Jurkat, Clone E6-1 (cell line): ENCODE results near the gene ACVR2B. TPM values are rescaled to one million over a fixed set of nuclear protein-coding genes. Genes with fewer than 3 reads are reported as not detected.
"Not testable (repeated sequence)": the region's sequence is repeated elsewhere in the genome, so short reads cannot be mapped to it uniquely, and the experiment has no call there.

Experiments
- DNase-seq: peaks from one replicate; pipeline ENCODE4 v3.0.0-alpha.2; 2011; ENCODE audit warnings: low read depth, low spot score
- H3K4me3 ChIP-seq: 2 replicates; pipeline ENCODE4 v1.5.1; 2011; ENCODE audit warnings: mild to moderate bottlenecking, low read length, control low read depth, moderate library complexity
- polyA plus RNA-seq: library from polyadenylated mRNA; unstranded; fragments of >200 nt; gene quantifications from one replicate; pipeline ENCODE4 v1.2.1, GENCODE V29; 2012; ENCODE audit warnings: missing spikeins; ENCODE audit not compliant: insufficient read length, insufficient read depth

Gene ACVR2B
- 5.1 TPM for polyA plus RNA-seq

DNA sequence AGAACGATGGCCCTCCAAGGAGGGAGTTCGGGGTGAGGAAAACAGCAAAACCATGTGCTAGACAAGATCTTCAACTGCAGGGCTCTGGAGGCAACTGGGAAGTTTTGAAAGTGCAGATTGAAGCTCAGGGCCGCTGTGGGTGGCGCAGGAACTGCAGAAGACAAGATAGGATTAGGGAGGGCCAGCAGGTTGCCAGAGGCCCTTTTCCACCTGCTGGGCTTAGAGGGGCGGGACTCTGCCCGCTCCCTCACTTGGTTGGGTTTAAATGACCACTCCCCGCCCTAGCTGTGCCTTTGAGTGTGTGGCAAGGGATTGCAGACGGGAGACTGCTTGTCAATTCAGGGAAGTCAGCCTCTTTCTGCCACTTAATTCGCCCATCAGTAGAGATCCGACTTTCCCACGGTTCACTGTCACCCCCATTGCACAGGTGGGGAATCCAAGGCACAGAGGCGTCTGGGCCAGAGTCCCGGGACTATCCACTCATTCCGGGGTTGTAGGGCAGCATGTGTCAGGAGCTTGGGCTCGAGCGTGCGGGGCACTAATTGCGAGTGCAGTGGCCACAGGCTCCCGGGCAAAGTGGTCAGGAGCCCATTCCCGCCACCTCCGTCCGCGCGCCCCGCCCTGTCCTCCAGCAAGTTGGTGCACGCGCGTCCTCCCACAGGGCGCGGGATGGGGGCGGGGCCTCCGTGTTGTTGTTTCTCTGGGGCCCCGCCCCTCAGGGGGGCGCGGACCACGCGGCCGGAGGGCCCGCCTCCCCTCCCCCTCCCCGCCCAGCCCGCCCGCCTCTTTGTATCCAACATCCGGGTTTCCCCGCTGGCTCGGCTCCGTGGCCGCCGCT, at the start of gene ACVR2B:
ACVR2B (plus strand) TSS at position 816 of the 838 bp plus-strand sequence. CDS start 433 bp downstream, outside the sequence.
- H3K4me3 ChIP-seq, result peak within 1 kb of the TSS; percentile 90
- DNase-seq, result peak; percentile 73

DNA sequence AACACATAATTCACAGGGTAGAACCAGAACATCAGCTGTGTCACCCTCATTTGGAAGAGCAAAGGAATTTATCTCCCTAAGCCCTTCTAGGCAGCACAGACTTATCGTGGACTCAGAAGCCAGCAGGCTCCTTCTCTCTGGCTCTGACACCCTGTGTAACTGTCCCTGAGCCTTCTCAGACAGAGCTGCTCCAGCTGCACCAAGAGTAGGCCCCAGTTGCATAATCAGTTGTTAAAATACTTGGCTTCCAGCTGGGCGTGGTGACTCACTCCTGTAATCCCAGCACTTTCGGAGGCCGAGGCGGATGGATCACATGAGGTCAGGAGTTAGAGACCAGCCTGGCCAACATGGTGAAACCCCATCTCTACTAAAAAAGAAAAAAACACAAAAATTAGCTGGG, 49.4 kb upstream of the ACVR2B start:
- H3K4me3 ChIP-seq, result no peak overlapping the region
- DNase-seq, result no peak

DNA sequence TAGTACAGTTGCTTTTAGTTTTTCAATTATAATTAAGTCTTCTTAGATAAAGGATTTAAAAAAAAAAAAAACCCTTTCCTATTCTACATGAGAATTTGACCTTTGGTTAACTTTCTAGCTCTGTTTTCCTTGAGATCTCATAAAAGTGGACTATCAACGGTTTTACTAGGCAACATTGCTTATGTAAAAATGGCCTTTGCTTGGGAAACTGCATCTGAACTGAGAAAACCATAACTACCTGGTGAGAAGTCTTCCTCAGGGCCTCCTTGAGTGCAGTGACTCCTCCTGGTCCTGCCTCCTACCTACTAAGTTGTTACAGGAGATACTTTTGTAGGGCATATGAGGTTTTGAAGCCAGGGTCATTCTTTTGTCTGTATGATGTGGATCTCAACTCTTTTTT, 42.1 kb upstream of the ACVR2B start:
- no peak for DNase-seq
- no peak overlapping the region for H3K4me3 ChIP-seq

DNA sequence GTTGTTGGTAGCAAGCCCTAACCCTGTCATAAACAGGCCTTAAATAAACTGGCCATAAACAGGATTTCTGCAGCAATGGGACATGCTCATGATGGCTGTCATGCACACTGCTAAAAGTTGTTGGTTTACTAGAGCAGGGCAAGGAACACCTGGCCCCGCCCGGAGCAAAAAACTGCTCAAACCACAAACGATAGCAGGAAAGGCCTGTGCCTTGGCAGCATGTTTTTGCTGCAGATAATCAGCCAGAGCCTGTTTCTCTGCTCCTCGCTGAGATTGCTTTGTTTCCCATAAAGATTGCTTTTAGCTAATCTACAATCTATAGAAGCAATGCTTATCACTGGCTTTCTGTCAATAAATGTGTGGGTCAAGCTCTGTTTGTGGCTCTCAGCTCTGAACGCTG, 32.9 kb upstream of the ACVR2B start:
- DNase-seq, result peak; percentile 78
- peak overlapping the region; percentile 61 for H3K4me3 ChIP-seq

DNA sequence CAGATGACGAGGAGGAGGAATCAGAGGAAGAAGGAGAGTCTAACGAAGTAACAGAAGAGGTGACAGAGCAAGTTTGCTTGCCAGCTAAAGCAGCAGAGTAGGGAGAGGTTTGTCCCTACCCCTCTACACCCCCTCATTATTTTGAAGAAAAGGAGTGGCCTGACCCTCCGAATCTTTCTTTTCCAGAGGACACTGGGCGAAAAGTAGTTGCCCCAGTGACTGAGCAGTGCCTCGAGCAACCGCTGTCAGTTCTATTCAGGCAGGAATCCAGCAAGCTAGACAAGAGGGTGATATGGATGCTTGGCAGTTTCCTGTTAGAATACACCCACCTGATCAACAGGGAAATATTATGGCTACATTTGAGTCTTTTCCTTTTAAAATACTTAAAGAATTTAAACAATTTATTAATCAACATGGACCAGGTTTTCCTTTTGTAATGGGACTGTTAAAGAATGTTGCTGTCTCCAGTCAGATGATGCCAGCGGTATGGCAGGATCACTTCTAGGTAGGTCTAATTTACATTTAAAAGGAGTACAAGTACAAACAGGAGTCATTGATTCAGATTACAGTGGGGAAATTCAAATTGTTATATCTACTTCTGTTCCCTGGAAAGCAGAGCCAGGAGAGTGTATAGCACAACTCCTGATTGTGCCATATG, 31.9 kb upstream of the ACVR2B start:
- peak overlapping the region; percentile 61 for H3K4me3 ChIP-seq
- DNase-seq, result no peak

DNA sequence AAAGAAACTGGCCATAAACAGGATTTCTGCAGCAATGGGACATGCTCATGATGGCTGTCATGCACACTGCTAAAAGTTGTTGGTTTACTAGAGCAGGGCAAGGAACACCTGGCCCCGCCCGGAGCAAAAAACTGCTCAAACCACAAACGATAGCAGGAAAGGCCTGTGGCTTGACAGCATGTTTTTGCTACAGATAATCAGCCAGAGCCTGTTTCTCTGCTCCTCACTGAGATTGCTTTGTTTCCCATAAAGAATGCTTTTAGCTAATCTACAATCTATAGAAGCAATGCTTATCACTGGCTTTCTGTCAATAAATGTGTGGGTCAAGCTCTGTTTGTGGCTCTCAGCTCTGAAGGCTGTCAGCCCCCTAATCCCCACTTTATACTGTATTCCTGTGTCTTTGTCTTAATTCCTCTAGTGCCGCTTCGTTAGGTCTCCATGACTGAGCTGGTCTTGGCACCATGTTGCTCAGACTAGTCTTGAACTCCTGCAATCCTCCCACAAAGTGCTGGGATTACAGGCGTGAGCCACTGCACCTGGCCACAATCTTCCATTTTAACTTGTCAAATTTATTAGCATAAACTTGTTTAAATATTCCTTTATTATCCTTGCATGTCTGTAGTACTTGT, 26.8 kb upstream of the ACVR2B start:
- peak overlapping the region; percentile 45 for H3K4me3 ChIP-seq
- peak; percentile 91 for DNase-seq

DNA sequence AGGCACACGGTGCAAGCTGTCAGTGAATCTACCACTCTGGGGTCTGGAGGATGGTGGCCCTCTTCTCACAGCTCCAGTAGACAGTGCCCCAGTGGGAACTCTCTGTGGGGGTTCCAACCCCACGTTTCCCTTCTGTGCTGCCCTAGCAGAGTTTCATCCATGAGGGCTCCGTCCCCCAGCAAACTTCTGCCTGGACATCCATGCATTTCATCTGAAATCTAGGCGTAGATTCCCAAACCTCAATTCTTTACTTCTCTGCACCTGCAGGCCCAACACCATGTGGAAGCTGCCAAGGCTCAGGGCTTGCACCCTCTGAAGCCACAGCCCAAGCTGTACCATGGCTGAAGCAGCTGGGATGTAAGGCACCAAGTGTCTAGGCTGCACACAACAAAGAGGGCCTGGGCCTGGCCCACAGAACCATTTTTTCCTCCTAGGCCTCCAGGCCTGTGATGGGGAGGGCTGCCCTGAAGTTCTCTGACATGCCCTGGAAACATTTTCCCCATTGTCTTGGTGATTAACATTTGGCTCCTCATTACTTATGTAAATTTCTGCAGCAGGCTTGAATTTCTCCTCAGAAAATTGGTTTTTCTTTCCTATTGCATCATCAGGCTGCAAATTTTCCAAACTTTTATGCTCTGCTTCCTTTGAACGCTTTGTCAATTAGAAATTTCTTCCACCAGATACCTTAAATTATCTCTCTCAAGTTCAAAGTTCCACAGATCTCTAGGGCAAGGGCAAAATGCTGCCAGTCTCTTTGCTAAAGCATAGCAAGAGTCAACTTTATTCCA, 20.6 kb upstream of the ACVR2B start:
- H3K4me3 ChIP-seq, DNase-seq: not testable (repeated sequence)

DNA sequence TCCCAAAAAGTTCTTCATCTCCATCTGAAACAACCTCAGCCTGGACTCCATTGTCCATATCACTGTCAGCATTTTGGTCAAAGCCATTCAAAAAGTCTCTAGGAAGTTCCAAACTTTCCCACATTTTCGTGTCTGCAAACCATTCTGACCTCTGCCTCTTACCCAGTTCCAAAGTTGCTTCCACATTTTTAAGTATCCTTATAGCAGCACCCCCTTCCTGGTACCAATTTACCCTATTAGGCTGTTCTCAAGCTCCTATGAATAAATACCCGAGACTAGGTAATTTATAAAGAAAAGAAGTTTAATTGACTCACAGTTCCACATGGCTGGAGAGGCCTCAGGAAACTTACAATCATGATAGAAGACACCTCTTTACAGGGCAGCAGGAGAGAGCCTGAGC, 20.0 kb upstream of the ACVR2B start:
- not testable (repeated sequence) for H3K4me3 ChIP-seq, DNase-seq

DNA sequence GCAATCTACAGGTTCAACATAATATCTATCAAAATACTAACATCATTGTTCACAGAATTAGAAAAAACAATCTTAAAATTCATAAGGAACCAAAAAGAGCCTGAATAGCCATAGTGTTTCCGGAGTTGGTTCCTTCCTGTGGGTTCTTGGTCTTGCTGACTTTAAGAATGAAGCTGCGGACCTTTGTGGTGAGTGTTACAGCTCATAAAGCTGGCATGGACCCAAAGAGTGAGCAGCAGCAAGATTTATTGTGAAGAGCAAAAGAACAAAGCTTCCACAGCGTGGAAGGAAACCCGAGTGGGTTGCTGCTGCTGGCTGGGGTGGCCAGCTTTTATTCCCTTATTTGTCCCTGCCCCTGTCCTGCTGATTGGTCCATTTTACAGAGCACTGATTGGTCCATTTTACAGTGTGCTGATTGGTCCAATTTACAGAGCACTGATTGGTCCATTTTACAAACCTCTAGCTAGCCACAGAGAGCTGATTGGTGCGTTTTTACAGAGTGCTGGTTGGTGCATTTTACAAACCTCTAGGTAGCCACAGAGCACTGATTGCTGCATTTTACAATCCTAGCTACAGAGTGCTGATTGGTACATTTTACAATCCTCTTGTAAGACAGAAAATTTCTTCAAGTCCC, 15.1 kb upstream of the ACVR2B start:
- H3K4me3 ChIP-seq, DNase-seq: not testable (repeated sequence)

DNA sequence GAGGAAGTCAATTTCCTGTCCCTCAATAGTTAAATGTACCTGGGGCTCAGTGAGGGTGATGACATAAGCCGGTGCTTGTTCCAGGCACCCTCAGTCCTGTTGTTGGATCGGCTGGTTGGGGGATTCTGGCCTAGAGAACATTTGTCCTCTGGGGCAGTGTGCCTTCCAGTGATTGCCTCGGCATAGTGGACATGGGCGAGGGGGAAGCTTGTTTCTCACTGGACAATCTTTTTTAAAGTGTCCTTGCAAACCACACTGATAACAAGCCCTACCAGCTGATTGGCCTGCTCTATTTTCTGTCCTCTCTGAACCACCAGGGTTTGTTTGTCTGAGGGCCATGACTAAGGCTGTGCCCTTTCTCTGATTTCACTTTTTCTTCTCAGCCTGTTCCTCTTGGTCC, 10.5 kb upstream of the ACVR2B start:
- DNase-seq, H3K4me3 ChIP-seq: not testable (repeated sequence)

DNA sequence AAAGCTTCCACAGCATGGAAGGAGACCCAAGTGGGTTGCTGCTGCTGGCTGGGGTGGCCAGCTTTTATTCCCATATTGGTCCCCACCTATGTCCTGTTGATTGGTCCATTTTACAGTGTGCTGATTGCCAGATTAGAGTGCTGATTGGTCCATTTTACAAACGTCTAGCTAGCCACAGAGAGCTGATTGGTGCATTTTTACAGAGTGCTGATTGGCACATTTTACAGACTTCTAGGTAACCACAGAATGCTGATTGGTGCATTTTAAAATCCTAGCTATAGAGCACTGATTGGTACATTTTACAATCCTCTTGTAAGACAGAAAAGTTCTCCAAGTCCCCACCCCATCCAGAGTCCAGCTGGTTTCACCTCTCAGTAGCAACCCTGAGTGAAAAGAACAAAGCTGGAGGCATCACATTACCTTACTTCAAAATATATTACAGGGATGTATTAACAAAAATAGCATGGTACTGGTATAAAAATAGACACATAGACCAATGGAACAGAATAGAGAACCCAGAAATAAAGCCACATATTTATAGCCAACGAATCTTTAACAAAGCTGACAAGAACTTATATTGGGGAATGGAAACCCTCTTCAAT, 7.5 kb upstream of the ACVR2B start:
- no peak for DNase-seq
- H3K4me3 ChIP-seq, result no peak overlapping the region

DNA sequence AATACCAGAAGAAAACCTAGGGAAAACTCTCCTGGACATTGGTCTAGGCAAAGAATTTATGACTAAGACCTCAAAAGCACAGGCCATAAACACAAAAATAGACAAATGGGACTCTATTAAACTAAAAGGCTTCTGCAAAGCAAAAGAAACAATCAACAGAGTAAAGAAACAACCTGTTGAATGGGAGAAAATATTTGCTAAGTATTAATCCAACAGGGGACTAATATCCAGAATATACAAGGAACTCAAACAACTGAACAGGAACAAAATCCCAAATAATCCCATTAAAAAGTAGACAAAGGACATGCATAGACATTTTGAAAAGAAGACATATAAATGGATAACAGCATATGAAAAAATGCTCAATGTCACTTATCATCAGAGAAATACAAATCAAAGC, 6.9 kb upstream of the ACVR2B start:
- no peak for DNase-seq
- H3K4me3 ChIP-seq, result no peak overlapping the region

DNA sequence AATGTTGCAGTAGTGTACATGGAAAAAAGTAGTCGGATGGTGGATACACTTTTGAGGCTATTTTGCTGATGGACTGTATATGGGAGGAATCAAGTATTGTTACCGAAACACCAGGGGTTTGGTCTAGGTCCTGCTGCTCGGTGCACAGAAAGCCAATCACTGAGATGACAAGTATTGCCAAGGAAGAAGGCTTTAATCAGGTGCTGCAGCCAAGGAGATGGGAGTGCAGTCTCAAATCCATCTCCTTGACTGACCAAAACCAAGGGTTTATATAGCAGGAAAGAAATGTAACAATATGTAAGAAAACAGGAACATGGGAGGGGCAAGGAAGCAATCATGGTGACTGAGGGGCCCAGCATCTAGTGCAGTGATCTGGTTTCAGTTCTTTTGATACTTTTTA, 2.8 kb upstream of the ACVR2B start:
- no peak overlapping the region for H3K4me3 ChIP-seq
- no peak for DNase-seq

DNA sequence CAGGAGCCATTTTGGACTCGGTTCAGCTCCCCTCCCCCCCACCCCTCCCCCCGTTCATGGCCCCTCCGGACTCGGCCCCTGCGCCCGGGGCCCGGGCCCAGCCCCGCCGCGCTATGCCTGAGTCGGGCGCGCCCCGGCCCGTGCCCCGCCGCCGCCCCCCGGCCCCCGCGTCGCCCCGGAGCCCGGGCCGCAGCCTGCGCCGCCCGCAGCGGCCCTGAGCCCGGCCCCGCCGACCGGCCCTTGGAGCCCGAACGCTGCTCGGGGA, 155 bp downstream of the ACVR2B start:
- DNase-seq, result no peak
- peak overlapping the region; percentile 90 for H3K4me3 ChIP-seq

DNA sequence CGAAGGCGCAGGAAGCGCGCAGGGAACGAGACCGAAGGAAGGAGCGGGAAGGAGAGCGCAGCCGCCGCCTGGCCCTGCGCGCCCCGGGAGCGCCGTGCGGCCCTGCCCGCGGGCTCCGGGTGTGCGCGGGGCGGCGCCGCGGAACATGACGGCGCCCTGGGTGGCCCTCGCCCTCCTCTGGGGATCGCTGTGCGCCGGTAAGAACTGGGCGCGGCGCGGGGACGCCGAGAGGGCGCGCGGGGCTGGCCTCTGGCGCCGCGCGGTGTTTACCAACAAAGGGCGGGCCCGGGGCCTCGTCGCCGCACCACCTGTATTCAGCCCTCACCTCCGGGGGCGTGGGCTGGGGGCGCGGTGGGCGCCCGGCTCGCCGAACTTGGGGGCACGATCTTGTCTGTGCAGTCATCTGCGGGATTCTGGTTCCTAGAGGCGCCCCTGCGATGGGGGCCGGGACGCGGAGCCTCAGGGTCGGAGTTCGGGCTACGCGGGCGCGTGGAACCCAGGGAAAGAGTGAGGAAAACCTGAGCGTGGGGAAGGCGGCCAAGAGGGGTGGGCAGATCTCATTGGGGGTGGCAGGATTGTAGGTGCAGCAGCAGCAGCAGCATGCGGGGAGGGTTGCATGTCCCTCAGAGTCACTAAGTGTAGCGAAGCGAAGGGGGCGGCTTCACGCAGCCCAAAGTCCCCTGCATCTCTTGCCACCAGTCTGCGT, 641 bp downstream of the ACVR2B start:
- no peak for DNase-seq
- H3K4me3 ChIP-seq, result peak overlapping the region; percentile 90

DNA sequence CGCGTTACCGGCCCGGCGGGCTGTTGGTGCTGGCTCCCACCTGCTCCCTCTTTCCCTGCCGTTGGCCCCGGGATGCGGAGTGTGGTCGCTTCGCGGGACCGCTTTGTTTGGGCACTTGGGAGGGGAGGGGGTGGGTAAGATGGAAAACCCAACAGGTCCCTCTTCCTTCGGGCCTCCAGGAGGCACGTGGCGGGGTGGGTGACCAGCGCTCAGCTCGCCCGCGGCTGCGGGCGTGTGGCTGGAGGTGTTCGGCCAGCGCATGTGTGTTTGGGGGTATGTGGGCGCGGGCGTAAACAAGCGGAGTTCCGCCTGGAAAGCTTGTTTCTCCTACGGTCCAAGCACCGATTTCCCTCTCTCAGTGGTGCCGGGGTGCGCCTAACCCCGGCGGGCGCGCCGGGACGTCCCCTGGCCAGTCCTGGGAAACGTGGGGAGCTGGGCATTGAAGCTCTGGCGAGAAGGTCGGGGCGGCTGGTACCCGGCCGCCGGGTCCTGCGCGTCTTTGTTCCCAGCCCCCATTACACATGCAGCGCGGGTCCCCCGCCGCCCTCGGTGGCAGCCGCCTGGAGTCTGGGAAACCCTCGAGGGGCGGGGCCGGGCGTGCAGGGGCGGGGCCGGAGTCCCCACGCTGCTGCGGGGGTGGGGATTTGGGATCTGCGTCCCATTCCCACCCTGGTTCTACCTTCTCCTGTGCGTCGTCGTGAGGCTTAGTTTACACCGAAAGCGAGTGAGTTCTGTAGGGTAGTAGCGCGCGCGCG, 1.4 kb downstream of the ACVR2B start:
- H3K4me3 ChIP-seq, result peak overlapping the region; percentile 90
- DNase-seq, result peak; percentile 46

DNA sequence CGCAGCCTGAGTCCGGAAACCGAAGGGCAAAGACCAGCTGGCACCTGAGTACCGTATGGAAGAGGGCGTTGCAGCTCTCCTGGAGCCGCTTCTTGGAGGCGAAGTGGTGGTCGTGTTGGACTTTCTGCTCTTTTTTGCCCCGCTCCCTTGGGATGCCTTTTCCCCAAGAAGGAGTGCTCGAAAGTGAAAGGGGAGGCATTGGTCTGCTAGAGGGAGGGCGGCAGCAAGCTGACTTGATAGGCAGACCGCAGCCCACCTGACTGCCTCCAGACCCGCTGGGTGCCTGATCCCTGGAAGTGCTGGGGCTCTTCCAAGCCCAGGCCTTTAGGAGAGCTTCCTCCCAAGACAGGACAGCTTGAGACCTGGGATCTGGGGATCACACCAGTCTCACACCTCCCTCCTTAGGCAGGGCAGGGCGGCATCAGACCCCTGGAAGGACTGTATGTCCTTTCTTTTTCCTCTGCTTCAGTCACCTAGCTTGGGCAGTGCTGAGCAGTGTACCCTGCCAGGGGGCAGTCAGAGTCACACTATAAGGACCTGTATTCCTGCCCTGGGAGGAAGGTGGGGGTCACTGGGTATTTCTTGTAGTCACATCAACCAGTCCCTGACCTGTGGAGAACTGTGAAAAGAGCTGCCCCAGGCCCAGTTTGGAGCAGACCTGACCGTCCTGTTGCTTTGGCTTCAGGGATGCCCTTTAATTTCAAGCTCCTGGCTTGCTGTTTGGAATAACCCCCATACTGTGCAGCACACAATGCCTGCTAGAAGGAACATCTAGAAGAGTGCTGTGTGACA, 2.1 kb downstream of the ACVR2B start:
- DNase-seq, result no peak

More for the DNA sequence above, 2.1 kb downstream of the ACVR2B start:
- peak overlapping the region; percentile 90 for H3K4me3 ChIP-seq
